Hippocampal formation (tissue), 2 donors: Measurements from ENCODE around the gene RASGRF1.

Experiments used
- DNase-seq, 2 donors: peaks; one replicate each; lab custom pipeline; 2025; lab: John Stamatoyannopoulos, UW

RASGRF1 gene

DNA sequence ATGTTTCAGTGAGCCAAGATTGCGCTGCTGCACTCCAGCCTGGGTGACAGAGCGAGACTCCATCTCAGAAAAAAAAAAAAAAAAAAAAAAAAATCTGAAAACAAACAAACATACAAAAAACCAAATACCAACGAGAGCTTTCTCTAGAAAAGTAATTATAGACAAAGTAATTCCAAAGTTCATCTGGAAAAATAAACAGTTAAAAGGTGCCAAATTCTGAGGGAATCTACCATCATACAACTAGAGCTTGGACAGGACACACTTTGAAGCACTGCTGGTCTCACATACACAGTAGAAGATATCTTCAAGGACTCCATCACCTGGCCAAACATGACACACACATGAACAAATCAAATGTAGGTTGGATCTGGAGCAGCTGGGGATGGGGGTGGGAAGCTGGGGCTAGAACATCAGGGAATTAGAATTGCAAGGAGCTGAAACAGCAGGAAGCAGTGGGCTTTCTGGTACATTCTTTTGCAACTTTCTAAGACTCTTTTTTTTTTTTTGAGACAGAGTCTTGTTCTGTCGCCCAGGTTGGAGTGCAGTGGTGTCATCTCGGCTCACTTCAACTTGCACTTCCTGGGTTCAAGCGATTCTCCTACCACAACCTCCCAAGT lies 104.6 kb downstream of the RASGRF1 start:
- no peak for DNase-seq

- no peak for DNase-seq
Observed at GRCh38 chr15:78984041-78984440, 106.5 kb downstream of the RASGRF1 start.

DNA sequence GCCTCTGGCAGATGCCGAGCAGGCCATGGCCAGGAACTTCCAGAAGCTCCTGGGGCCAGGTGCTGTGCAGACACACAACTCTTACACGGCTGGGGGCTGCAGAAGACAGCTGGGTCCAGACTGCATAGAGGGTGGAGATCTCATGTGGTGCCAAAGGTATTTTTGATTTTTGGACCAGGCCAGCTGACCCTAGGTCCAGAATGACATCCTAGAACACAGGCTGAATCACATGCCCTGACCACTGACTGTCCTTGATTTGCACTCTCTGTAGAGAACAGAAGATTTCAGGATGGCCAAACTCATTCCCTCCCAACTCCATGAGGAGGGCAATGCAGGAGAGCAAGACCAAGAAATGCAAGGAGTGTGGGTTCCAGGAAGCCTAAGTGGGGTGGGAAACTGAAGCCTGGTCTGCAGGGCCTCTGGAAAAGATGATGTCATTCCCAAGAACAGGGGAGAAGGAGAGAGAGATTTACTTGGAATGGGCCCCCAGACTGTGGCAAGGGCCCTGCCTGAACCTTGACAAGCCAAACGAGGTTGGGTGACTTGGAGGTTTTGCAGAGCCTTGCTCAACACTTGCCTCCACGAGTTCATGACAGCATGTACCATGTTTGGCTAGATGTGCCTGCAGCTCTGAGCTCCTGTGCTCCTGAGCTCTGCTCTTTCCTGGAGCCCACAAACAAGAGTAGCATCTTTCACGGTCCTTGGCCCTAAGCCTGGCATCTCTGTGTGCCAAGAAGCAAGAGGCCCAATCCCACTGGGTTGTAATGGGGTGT lies 107.2 kb downstream of the RASGRF1 start:
- no peak for DNase-seq

DNA sequence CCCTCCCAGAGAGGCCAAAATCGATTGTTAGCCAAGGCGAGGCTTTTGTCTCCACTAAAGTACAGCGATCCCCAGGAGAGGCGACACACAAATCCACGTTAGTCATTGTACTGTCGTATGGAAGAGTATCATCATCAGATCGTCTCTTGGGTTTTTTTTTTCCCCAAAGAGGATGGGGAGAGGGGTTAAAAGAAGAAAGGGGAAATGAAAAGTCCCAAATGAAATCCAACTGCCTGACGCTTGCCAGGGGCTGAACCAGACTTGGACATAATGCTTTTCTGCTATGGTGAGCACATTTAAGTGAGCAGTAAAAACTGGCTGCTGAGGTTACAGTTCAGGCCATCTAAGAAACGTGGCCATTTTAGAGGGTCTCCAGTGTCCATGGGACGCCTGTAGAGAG lies 107.8 kb downstream of the RASGRF1 start:
- no peak for DNase-seq

- no peak for DNase-seq
Observed at GRCh38 chr15:78981532-78982313, 108.9 kb downstream of the RASGRF1 start.

GRCh38 chr15:78979456-78980320 lies 110.9 kb downstream of the RASGRF1 start:
- peak in 1 of 2 donors; percentile 31 for DNase-seq

- DNase-seq = no peak
Observed at GRCh38 chr15:78978601-78979179, 111.9 kb downstream of the RASGRF1 start.

DNA sequence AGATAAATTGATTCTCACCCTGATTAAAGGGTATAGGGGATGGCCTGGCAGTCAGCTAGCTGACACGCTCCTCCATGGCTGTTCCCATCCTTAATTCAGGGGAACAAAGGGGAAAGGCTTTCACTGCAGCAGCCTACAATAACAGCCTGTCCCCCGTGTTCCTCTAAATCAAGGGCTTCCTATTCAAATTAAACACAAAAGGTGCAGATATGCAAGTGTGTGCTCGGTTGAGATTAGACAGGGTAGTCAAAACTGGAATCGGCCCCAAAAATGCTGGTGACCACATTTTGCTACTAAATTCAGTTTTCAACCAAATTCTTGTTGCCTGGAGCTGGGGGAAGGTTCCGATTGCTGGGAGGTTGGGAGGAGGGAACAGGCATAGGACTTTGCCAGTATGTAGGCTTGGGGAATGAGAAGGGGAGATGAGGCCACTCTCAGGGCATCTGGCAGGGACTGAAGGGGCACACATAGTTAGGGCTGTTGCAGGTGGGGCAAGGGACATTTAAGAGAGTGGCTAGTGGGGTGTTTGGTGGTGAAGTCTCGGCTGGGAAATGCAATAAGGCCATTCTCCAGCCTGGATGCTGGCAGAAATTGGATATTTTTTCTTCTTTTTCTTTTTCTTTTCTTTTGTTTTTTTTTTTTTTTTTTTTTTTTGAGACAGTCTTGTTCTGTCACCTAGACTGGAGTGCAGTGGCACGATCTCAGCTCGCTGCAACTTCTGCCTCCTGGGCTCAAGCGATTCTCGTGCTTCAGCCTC lies 112.8 kb downstream of the RASGRF1 start:
- DNase-seq = no peak

DNA sequence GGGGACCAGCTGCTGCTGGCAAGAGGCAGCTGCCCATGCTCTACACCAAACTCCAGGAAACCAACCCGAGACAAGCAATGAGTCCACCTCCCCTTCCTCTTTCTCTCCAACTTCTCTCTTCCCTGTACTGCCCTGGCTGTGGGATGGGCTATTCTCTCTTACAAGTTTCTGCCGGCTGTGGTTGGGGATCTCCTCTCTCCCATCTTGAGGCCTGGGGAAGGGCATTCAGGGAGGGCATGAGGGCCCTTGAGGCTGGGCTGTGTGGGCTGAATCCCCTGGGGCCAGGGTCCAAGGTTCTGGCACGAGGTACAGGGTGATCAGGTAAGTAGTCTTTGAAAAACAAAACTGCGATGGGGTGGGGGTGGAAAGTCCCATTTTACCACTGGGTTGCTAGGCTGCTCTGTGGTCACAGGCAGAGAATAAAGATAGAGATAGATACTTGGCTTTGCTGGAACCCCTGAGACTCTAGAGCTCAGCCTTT lies 113.4 kb downstream of the RASGRF1 start:
- no peak for DNase-seq

DNA sequence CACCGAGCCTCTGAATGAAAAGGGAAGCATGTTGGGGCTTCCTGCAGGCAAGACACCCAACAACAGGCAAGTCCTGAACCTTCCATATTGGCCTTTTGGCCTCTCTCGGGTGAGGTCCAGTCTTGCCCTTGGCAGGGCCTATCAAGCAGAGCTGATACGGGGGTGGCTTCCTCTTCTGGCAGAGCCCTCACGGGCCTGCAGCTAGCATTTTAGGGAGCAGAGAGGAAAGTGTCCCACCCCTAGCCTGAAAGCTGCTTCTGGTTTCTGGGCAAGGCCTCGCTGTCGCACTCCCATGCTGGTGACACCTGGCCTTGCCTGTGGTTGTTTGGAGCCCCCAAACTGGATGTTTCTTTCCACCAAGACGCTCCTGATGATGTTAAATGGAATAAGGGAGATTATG lies 113.9 kb downstream of the RASGRF1 start:
- no peak for DNase-seq

DNA sequence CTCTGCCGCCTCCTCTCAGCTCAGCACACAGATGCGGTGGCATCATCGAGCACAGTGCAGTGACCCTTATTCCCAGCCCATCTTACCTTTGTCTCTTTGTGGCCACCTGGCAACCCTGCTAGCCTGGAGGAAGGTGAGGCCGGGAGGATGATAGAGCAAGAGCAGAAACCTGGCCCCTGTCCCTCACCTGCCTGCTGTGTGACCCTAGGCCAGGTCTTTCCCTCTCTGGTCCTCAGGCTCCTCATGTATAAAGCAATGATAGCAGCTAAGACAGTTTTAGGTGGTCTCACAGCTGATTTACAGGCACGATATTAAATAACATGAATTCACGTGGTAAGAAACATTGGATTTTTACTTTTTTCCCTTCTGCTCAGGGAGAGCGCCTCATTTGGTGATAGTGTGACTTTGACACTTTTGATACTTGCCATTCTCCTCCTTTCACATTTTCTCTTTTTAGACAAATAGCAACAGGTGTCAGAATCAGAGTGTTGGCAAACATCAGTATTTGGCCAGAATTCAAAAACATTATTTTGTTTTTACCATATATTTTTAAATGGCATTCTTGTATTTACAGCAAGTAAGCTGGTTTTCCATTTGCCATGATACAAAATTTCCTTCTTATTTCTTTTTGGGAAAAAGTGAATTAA lies 116.2 kb downstream of the RASGRF1 start:
- no peak for DNase-seq

GRCh38 chr15:78969687-78970349 lies 120.8 kb downstream of the RASGRF1 start:
- no peak for DNase-seq

GRCh38 chr15:78968539-78969271 lies 121.9 kb downstream of the RASGRF1 start:
- DNase-seq = no peak

DNA sequence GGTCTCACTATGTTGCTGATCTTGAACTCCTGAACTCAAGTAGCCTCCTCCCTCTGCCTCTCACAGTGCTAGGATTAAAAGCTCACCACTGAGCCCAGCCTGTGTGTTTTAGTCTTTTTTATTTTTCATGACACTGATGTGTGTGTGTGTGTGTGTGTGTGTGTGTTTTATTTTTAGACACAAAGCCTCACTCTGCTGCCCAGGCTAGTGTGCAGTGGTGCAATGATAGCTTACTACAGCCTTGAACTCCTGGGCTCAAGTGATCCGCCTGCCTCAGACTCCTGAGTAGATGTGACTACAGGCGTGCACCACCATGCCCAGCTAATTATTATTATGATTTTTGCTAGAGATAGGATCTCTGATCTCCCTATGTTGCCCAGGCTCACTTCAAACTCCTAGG lies 122.5 kb downstream of the RASGRF1 start:
- no peak for DNase-seq

GRCh38 chr15:78960308-78960707 lies 130.3 kb downstream of the RASGRF1 start:
- DNase-seq = no peak

DNA sequence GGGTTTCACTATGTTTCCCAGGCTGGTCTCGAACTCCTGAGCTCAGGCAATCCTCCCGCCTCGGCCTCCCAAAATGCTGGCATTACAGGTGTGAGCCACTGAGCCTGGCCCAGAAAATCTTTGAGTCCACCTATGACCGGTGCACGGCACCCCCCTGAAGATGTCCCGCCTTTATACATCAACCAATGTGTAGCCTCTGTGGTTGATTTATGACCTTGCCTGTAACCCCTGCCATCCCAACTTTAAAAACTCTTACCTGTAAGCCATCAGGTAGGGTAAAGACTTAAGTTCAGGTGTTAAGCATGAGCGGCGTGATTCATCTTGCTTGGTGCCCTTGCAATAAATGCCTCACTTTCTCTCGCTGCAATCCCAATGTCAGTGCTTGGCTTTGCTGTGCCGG lies 131.2 kb downstream of the RASGRF1 start:
- DNase-seq = no peak

- no peak for DNase-seq
Observed at GRCh38 chr15:78957416-78958093, 133.0 kb downstream of the RASGRF1 start.

DNA sequence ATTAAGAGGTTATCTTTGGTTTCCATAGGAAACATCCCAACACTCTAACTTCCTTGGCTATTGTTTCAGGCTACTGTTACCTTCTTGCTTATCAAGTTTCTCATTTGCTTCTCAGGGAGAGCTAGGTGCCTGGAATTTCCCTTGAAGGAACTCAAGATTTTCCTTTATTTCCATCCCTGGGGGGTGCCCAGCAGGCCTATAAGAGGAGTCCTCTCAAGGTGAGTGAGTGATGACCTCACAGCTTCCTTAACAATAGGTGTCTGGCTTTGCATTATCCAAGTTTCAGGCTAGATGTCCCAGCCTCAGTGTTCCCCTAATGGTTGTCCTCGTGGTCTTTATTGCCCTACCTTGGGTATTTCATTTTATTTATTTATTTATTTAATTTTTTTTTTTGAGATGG lies 133.6 kb downstream of the RASGRF1 start:
- DNase-seq = no peak
